Upper lobe of right lung (tissue), 1 donor: ENCODE data around the gene CTDSPL. TPM values are rescaled to one million over a fixed set of nuclear protein-coding genes. Genes with fewer than 3 reads are reported as not detected.

Source experiments
- ATAC-seq: fragments of 200-7000 bp; cut with Tn5 transposase; one replicate; pipeline ENCODE4 v1.9.1; 2020; ENCODE audit warnings: mild to moderate bottlenecking, moderate library complexity
- DNase-seq: peaks from one replicate; pipeline ENCODE4 v3.0.0-alpha.2; 2020
- H3K27ac ChIP-seq: fragments of 200-600 bp; one replicate; pipeline ENCODE4 v1.8.0; 2022
- H3K27me3 ChIP-seq: fragments of 200-600 bp; one replicate; pipeline ENCODE4 v1.8.0; 2022; ENCODE audit warnings: mild to moderate bottlenecking
- H3K36me3 ChIP-seq: fragments of 200-600 bp; one replicate; pipeline ENCODE4 v1.8.0; 2022
- H3K4me1 ChIP-seq: fragments of 200-600 bp; one replicate; pipeline ENCODE4 v1.8.0; 2022
- H3K4me3 ChIP-seq: fragments of 200-600 bp; one replicate; pipeline ENCODE4 v1.8.0; 2022; ENCODE audit warnings: mild to moderate bottlenecking
- H3K9me3 ChIP-seq: fragments of 200-600 bp; one replicate; pipeline ENCODE4 v1.8.0; 2022
- CTCF ChIP-seq: fragments of 200-600 bp; IDR thresholded peaks from one replicate; pipeline ENCODE4 v1.8.0; 2022; ENCODE audit warnings: antibody characterized with exemption
- intact Hi-C: fragments of 100-400 bp; cut with DNase I; formaldehyde crosslinking; loops from one replicate; pipeline ENCODE4 v1.11.0; 2022
- total RNA-seq: library from RNA; stranded (reverse); fragmentation: NEBNext Ultra II Directional; extraction: Animal tissue kit (Norgen Biotek cat#: 25700); gene quantifications from one replicate; pipeline ENCODE4 v1.2.1, GENCODE V29; 2021
- donor health status: DM: no; HTN: yes; CAD: no; lungs with severe emphysema.

Gene CTDSPL
- total RNA-seq, 1 donor from 2014 or later: 78.6 TPM

DNA sequence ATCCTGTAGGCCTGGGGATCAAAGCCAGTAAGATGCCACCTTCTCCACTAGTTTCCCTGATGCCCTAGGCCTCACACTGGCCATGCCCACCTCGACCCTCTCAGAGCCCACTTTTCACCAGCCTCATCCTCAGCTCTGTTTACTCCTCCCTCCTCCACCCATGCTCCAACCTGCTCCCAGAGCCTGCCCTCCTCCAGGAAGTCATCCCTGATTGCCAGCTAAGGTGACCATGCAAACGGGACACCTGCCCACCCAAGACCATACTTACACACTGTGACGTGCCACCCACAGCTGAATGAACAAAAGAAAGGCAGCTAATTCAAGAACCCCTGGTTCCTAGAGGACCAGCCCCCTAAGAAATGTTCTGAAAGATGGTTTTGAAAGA lies 158.7 kb downstream of the CTDSPL start:
- no peak for DNase-seq

GRCh38 chr3:38021196-38021595 lies 159.5 kb downstream of the CTDSPL start:
- Histone ChIP-seq H3K4me3 (no peak overlapping the region), H3K4me1 (peaks cover 10% of the 10 kb centered on the region), H3K27me3 (no peaks in the 10 kb centered on the region), H3K27ac (no peak overlapping the region), H3K9me3 (no peaks in the 10 kb centered on the region), H3K36me3 (peaks cover 28% of the 10 kb centered on the region)
- intact Hi-C loops: no loop called here
- ATAC-seq (no peak), DNase-seq (no peak)
- no peak for TF ChIP-seq CTCF

More for the DNA sequence above, 158.7 kb downstream of the CTDSPL start:
- no peaks in the 10 kb centered on the region for H3K9me3 ChIP-seq
- no peak overlapping the region for H3K4me3 ChIP-seq
- peaks cover 2% of the 10 kb centered on the region for H3K4me1 ChIP-seq
- H3K27ac ChIP-seq: no peak overlapping the region
- TF ChIP-seq CTCF: no peak
- ATAC-seq: no peak
- intact Hi-C loops: no loop called here
- no peaks in the 10 kb centered on the region for H3K27me3 ChIP-seq
- H3K36me3 ChIP-seq: peaks cover 36% of the 10 kb centered on the region

DNA sequence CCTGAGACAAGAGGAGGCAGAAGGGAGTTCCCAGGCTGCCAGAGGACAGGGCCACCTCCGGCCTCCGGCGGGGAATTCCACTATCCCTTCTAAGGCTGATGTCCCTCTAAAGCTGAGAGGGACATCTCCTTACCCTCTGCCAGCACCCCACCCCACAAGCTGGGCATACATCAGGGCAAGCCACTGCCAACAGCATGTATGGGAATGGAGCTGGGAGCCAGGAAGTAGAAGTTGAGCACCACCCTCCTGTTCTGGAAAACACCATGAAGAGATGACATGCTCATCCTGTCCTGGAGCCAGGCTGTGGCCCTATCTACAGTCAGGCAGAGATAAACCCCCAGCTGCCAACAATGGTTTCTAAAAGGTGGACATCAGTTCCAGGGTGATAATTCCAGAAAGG lies 160.6 kb downstream of the CTDSPL start:
- H3K9me3 ChIP-seq: no peaks in the 10 kb centered on the region
- peak; percentile 56 for DNase-seq
- intact Hi-C loops: no loop called here
- peaks cover 19% of the 10 kb centered on the region for H3K36me3 ChIP-seq
- TF ChIP-seq CTCF: no peak
- no peaks in the 10 kb centered on the region for H3K27me3 ChIP-seq
- ATAC-seq: no peak
- H3K27ac ChIP-seq: peak overlapping the region; percentile 17
- H3K4me1 ChIP-seq: peaks cover 12% of the 10 kb centered on the region
- H3K4me3 ChIP-seq: no peak overlapping the region

DNA sequence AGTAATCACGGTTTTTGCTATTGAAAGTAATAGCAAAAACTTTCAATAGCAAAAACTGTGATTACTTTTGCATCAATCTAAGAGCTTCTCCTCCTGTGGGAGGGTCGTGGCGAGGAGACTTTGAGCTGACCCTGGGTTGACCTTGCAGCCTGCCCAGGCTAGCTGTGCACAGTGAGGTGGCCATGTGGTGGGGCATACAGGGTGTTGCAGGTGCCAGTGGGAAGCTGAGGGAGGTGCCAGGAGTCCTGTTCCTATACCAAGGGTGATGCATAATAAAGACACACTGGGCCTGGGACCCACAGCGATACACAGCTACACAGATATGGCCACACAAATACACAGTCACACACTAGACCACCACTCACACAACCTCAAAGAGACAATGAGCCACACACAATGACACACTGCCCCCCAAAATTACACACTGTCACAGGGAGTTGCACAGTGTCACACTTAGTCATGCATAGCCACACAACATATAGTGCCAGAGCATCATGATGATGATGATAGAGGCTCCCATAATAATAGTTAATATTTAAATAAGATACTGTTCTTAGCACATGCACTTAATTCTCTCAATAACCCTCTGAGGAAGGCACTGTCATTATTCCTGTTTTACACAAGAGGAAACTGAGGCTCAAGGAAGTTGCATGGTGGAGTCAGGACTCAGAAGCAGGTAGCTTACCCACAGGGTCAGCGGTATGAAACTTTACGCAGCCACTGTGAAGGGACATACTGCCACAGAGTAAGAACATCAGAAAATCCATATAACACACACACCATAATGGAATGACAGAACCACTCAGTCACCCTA lies 161.4 kb downstream of the CTDSPL start:
- ATAC-seq (no peak), DNase-seq (peak; percentile 52)
- Histone ChIP-seq H3K9me3 (no peaks in the 10 kb centered on the region), H3K4me3 (peak overlapping the region; percentile 71), H3K4me1 (peaks cover 12% of the 10 kb centered on the region), H3K27ac (peak overlapping the region; percentile 17), H3K36me3 (peaks cover 11% of the 10 kb centered on the region), H3K27me3 (no peaks in the 10 kb centered on the region)
- no peak for TF ChIP-seq CTCF
- intact Hi-C loops: no loop called here

- intact Hi-C loops: no loop called here
- no peaks in the 10 kb centered on the region for H3K9me3 ChIP-seq
- H3K27ac ChIP-seq: no peak overlapping the region
- TF ChIP-seq CTCF: no peak
- H3K4me1 ChIP-seq: peaks cover 31% of the 10 kb centered on the region
- no peak overlapping the region for H3K4me3 ChIP-seq
- ATAC-seq: no peak
- no peaks in the 10 kb centered on the region for H3K27me3 ChIP-seq
- no peak for DNase-seq
- no peaks in the 10 kb centered on the region for H3K36me3 ChIP-seq
These were observed 165.2 kb downstream of the CTDSPL start for GRCh38 chr3:38026856-38027255.
